ENCODE results near the gene ACOD1.
A peak's percentile ranks its signal among the peaks of the same experiment; 100 is the strongest.
"Not testable (repeated sequence)": the region's sequence is repeated elsewhere in the genome, so short reads cannot be mapped to it uniquely, and the experiment has no call there.

Gene ACOD1

DNA sequence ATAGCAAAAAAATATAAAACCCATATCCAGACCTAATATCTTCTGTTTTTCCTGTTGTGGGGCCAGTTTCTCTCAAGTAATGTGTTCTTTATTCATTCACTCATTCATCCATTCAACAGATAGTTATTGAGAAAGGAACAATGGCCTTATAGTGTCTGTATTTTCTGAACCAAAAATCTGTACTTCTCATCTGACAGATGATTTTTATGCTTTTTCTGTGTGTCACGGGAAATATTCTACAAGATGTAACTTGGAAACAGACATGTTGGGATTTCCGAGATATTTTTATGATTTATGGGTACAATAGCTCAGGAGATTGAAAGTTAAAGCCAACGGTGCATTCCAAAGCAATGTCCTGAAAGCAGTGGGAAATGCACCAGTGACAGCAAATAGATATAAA, 5.7 kb downstream of the ACOD1 start:
- DNase-seq (ENCODE audit: low read depth in 2 of 2), result no peak

GRCh38 chr13:76954538-76954937, 6.2 kb downstream of the ACOD1 start:
- no peak for DNase-seq (ENCODE audit: low read depth in 2 of 2)

DNA sequence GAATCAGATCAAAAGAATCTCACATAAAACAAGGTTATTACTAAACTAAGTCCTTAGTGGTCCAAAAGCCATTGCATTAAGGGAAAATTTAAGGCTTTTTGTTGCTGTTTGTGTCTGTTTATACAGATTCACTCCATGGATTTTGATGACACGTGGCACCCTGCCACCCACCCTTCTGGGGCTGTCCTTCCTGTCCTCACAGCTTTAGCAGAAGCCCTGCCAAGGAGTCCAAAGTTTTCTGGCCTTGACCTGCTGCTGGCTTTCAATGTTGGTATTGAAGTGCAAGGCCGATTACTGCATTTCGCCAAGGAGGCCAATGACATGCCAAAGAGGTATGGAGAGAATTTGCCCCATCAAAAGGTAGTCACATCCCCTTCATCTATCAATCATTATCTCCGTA, 6.9 kb downstream of the ACOD1 start:
- DNase-seq (ENCODE audit: low read depth in 2 of 2), result no peak

DNA sequence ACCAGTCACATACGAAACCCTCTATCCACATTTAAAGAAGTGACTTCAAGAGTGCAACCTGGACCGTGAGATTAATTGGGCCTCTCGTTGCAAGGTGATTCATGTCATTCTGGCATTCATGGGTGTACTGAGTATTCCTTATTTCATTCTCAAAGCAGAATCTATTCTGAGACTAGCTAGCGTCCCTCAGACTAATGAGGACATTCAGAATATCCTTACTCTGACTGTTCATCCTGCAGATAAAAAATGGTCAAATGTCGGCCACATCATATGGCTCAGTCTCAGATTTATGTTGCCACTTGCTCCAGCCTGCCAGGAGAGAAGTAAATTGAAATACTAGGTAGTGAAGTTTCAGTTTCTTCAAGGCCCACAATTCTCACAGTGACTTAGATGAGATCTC, 7.3 kb downstream of the ACOD1 start:
- no peak for DNase-seq (ENCODE audit: low read depth in 2 of 2)

DNA sequence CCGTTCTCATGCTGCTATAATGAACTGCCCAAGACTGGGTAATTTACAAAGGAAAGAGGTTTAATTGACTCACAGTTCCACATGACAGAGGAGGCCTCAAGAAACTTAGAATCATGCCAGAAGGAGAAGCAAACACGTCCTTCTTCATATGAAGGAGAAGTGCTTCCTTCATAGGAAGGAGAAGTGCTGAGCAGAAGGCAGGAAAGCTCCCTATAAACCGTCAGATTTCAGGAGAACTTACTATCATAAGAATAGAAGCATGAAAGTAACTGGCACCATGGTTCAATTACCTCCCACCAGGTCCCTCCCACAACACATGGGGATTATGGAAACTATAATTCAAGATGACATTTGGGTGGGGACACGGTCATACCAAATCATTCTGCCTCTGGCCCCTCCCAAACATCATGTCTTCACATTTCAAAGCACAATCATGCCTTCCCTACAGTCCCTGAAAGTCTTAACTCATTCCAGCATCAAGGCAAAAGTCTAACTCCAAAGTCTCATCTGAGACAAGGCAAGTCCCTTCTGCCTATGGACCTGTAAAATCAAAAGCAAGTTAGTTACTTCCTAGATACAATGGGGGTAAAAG, 10.6 kb downstream of the ACOD1 start:
- no peak for DNase-seq (ENCODE audit: low read depth in 2 of 2)

- DNase-seq (ENCODE audit: low read depth in 2 of 2), result not testable (repeated sequence)
Measured at GRCh38 chr13:76959734-76960133, 11.4 kb downstream of the ACOD1 start.

- DNase-seq (ENCODE audit: low read depth in 2 of 2), result no peak
Measured at GRCh38 chr13:76965759-76966421, 17.6 kb downstream of the ACOD1 start.

DNA sequence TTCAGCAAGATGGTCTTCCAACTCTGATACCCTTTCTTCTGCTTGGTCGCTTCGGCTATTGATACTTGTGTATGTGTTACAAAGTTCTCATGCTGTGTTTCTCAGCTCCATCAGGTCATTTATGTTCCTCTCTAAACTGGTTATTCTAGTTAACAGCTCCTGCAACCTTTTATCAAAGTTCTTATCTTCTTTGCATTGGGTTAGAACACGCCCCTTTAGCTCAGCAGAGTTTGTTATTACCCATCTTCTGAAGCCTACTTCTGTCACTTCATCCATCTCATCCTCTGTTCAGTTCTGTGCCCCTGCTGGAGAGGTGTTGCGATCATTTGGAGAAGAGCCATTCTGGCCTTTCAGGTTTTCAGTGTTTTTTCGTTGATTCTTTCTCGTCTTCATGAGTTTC, 18.7 kb downstream of the ACOD1 start:
- DNase-seq (ENCODE audit: low read depth in 2 of 2), result no peak

DNA sequence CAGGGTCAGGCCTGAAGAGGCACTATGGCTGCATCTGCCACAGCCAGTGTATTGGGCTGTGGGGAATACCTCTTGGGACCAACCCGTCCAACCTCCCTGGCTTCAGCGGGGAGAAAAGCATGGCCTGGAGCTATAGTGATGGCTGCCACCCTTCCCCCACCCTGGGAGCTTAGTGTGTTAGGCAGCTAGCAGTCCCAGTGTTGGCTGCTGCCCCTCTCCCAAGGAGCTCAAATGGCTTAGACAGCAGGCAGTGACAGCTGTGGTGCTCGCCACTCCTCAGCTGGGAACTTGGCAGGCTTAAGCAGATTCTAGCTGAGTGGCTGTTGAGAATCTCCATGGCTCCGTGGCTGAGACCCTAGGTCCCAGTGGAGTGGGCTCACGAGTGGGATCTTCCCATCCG, 19.7 kb downstream of the ACOD1 start:
- no peak for DNase-seq (ENCODE audit: low read depth in 2 of 2)

DNA sequence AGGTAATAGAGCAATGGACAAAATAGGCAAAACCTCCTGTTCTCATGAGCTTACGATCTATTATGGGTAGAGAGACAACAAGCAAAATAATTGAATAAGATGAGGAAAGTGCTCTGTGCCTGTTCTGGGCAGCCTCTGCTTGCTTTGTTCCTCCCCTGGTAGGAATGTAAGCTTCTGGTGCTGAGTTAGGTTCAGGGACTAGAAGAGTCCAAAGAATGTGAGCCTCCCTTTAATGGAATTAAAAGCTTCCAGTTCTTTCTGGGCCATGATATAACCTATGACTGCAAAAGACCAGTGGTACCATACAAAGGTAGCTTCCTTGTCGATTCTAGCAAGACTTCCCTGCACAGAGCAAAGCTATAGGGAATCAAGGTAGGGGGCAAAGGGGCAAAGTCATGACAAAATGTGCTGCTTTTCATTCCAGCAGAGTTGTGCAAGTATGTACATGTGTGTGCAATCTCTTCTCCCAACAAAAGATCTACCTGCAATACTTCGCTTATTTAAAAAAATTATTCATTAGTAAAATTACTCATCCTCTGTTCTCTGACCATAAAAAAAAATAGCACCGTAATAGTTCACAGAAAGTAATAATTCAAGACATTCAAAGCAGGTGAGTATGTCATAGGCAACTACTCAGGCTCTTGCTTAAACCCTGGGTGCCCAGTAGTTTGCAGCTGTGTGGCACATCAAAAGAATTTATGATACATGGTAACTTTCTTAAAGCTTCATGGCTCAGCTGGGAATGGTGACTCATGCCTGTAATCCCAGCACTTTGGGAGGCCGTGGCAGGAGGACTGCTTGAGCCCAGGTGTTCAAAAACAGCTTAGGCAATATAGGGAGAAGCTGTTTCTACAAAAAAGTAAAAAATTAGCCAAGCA, 21.4 kb downstream of the ACOD1 start:
- no peak for DNase-seq (ENCODE audit: low read depth in 2 of 2)

- no peak for DNase-seq (ENCODE audit: low read depth in 2 of 2)
Measured at GRCh38 chr13:76971215-76971614, 22.9 kb downstream of the ACOD1 start.

DNA sequence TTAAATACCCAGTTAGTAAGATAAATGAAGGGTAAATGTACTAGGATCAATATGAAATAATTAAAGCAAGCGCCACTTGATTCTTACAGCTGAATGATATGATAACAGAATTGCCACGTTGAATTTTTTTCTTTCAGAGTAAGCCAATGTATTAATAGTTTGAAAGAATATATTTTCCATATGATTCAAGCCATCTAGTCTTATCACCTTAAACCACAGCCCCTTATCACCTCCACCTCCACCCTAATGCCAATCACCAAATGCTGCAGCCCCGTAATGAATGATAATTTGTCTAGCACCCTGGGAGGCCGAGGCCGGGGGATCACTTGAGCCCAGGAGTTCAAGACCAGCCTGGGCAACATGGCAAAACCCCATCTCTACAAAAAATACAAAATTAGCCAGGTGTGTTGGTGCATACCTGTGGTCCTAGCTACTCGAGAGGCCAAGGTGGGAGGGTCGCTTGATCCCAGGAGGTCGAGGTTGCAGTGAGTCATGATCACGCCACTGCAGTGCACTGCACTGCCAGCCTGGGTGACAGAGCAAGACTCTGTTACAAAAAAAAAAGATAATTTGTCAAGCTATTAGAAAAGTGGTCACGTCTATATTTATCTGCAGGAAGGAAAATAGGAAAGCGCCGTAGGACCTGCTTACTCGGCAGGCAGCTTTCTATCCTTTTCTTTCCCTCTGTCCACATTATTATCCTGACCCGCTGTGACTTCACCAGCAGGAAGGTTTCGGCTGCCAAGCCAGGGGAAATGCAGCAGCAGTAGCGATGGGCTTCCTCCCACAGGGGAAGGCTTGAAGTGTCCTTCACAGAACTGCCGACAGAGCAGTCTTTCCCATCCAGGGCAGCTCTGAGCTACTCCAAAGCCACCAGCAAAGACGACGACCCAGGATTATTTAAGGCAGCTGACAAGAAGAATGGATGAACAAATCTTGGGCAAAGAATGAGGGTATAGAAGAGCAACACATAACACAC, 23.8 kb downstream of the ACOD1 start:
- no peak for DNase-seq (ENCODE audit: low read depth in 2 of 2)

DNA sequence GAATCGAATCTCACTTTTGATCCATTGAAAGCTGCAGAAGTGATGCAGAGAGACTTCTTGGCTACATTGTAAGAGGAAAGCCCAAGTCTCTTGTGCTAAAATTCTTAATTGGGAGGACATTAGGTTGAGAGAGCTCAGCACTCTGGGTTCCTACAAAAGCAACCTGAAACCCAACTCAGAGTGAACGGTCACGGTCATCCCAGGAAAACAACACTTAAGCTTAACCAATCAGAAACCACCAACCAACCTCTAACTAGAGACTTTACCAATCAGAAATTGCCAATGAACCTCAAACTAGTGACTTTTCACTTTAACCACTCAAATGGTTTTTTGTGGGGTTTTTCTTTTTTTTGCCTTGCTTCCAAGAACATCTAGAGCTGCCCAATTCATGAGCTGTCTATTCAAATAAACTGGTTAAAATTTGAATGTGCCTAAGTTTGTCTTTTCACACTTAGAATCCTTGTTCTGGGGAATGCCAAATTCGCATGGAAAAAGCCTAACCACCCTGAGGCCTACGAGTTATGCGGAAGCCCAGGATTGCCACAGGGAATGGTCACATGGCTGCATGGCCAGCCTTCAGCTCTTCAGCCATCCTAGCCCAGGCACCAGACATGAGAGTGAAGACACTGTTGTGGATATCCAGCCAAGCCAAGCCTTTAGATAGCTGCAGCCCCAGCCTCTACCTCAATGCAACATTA, 25.8 kb downstream of the ACOD1 start:
- no peak for DNase-seq (ENCODE audit: low read depth in 2 of 2)

DNA sequence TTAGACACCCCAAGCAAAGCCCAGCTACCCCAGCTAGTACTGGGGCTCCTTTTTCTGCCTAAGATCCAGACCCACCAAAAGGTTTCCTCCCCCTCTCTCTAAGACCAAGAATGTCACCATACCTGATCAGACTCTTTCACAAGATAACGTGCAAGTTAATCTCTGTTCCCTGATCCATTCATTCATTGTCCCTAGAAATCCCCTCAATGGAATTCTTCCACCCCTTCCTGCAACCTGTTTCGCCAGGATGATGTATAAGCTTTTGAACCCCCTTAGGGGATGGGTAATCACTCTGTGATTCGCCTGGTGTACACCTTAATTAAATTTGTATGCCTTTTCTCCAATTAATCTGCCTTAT, 26.3 kb downstream of the ACOD1 start:
- no peak for DNase-seq (ENCODE audit: low read depth in 2 of 2)

GRCh38 chr13:76975863-76976262, 27.6 kb downstream of the ACOD1 start:
- no peak for DNase-seq (ENCODE audit: low read depth in 2 of 2)

DNA sequence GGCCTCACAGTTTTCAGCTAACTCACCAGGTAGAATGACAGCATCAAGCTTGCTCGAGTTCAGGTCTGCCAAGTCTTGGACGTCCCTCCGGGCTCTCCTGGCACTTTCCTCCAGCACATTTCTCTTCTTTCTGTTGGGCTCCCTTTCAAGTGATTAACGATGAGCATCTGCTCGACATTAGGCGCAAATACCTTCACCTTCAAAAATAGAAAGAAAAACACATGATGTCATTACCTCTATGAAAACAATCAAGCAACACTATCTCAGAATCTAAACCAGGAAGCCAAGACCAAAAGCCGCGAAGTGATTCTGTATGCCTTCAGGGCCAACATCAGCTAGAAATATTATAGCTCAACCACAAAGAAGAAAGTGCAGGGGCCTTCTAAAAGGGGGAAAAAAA, 28.2 kb downstream of the ACOD1 start:
- no peak for DNase-seq (ENCODE audit: low read depth in 2 of 2)

DNA sequence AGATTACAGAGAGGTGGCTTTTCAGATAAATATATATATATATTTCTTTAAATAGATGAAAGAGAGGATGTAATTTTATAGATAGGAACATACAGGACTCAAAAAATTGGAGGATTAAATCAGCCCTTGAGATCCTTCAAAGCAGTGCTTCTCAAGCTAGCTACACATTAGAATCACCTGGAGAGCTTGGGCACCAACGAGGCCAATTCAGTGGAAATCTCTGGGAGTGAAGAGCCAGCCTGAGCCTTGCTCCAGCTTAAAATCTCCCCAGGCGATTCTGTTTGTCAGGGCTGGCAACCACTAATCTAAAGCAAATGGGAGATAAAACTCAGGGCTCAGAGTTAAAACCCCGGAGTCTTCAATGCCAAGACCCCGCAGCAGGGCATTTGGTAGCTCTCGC, 28.6 kb downstream of the ACOD1 start:
- no peak for DNase-seq (ENCODE audit: low read depth in 2 of 2)

- DNase-seq (ENCODE audit: low read depth in 2 of 2), result peak; percentile 68 to 81
Measured at GRCh38 chr13:76980075-76980718, 31.9 kb downstream of the ACOD1 start.

DNA sequence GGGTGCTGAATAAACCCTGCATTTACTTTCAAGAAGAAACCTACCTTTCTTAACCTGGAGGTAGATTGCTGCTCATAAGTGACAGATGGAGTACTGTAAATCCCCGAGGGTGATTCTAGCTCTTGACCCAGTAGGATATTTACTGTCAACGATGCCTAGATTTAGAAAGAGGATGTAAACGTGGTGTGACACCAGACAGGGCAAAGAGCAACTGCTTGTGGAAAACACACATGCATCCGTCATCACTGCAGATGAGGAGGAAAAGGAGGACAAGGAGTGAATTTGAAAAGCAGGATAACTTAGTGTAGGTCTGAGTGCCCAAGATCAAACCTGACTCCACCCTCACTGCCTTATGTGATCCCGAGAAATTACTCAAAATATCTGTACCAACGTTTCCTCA, 33.8 kb downstream of the ACOD1 start:
- DNase-seq (ENCODE audit: low read depth in 2 of 2), result no peak

DNA sequence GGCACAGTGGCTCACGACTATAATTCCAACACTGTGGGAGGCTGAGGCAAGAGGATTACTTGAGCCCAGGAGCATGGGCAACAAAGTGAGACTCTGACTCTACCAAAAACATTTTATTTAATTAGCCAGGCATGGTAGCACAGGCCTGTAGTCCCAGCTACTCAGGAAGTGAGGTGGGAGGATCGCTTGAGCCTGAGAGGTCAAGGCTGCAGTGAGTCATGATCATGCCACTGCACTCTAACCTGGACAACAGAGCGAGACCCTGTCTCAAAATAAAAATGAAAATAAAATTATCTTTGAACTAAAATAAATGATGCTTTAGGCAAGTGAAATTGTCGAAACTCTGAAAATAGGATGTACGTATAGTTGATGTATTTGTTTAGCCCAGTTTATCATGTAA, 35.4 kb downstream of the ACOD1 start:
- DNase-seq (ENCODE audit: low read depth in 2 of 2), result no peak

- DNase-seq (ENCODE audit: low read depth in 2 of 2), result peak; percentile 46 to 51
Measured at GRCh38 chr13:76991432-76991795, 43.1 kb downstream of the ACOD1 start.
